Right hindlimb (tissue), 1 donor: ENCODE data around the gene KHSRP.
A peak's percentile ranks its signal among the peaks of the same experiment; 100 is the strongest.

Experiments used
- DNase-seq: peaks from one replicate; pipeline ENCODE4 v3.0.0-alpha.2; 2018

The KHSRP gene

DNA sequence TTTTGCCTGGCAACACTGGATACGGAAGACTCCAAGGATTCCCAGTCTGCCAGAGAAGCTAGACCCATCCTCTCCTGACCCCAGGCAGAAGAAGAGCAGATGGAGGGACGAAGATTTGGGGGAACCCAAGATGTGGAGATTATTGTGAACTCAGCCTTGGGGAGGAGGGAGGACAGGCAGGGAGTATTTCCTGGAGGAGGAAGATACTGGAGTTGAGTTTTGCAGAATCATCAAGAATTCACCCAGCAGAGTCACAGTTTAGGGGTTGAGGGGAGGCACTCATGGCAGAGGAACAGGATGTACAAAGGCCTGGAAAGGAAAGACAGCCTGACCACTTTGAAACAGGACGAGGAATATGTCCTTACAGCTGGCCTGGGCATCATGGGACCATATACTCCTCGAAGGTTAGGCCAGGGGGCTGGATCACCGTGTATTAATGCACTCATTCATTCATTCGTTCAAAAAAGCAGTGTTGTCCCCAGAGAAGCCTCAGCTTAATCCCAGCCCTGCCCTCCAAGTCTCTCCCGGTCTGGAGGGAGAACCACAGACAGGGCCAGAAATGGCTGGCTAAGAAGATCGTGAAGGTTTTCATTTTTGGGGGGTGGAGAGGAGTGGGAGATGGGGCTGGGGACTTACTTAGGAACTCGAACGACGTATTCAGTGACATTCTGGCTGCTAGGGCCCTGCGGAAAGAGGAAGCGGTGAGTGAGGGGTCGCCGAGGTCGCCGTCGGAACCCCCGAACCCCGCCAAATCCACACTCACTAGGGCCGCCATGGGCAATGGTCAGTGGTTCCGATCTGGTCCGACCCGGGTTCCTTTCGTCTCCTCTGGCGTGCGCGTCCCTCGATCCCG lies 32.2 kb downstream of the KHSRP start:
- DNase-seq = no peak

DNA sequence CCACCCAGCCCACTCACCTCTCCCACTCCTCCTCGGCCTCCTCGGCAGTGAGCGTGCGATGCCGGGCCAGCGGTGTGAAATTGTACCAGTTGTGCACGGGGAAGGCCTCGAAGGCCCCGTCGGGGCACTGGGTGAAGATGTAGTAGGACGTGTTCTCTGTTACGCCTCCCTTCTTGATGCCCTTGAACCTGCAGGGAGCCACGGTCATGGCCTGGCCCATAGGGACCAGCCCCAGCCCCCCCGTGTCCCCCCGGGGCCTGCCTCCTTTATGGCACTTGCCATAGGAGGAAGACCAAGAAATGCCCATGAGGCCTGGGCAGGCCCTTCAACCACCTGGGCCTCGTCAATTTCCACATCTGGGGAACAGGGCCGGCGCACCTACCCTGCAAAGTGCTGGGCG lies 37.2 kb downstream of the KHSRP start:
- DNase-seq = no peak

DNA sequence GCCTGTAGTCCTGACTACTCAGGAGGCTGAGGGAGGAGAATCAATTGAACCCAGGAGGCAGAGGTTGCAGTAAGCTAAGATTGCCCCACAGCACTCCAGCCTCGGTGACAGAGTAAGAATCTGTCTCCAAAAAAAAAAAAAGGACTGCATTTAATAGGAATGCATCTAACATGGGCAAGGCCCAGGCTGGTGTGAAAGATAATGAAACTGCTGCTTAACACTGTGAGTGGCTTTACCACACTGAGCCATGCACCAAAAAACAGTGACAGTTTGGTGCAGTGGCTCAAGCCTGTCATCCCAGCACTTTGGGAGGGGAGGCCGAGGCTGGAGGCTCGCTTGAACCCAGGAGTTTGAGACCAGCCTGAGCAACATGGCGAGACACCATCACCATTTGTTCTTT lies 40.2 kb downstream of the KHSRP start:
- DNase-seq = no peak

DNA sequence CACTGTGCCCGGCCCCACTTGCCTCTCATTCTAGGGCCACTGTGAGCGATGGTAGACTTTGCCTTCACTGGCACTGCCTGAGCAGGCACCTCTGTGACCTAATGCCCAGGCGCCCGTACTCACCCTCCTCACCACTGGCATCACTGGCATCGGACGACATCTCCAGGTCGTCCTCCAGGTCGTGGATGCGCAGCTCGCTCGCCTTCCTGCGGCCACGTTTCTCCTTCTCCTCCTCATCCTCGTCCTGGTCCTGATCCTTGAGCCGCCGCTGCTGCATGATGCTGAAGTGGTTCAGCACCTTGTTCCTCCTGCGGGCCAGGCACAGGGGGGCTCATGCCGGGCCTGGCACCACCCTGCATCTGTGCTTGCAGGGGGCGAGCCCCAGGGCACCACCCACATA lies 41.4 kb downstream of the KHSRP start:
- DNase-seq = no peak

DNA sequence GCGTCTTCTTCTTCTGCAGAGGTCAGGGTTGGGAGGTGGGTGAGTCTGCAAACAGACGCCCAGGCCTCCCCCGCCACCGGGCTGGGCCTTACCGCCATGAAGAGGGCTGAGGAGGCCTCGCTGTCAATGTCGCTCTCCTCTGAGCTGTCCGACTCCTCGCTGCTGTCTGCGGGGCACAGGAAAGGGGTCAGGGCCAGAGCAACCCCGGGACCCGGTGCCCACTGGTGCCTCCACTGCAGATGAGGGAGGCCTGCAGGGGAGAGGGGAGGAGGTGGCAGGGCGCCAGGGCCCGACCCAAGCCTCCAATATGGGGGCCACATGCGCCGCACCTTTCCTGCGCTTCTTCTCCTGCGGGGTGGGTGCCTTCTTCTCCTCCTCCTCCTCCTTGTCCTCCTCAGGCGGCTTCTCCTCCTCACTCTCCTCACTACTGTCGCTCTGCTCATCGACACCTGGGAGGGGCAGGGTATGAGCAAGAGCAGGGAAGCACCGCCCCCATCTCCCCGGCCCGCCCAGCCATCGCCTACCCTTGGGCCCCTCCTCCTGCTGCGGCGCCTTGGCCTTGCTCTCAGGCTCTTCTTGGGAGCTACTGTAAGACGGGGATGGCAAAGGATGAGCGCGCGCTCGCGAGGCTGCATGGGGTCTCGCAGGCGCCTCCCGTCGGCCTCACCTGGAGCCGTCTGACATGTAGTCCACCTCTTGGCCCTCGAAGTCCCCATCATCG lies 43.4 kb downstream of the KHSRP start:
- no peak for DNase-seq

DNA sequence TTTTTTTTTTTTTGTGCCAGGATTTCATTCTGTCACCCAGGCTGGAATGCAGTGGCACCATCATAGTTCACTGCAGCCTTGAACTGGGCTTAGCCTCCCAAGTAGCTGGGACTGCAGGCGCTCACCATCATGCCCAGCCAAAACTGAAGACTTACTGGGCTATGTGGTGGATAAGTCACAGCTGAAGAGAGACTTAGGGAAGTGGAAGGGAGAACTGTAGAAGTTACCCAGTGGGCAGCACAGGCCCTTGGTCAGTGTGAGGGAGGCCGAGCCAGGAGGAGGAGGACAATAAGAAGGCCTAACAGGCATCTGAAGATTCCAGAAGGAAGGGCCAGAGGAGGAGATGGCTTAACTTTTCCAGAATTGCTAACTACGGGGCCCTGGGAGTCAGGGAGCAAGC lies 44.9 kb downstream of the KHSRP start:
- DNase-seq = no peak

DNA sequence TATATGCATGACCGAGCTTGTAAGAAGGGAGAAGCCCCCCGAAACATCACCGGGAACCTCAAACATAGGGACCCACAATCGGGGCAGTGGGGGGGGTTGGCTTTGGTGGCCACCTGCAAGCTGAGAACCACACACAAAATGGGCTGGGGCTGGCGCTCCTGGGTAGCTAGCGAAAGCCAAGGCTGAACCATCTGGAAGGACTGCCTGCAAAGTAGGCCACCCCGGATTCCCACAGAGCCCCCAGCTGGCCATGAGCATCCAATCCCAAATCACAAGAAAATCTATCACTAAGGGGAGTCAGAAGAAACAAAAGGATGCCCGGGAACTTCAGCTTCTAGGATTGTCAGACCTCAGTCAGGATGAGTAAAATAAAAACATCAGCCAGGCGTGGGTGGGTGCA lies 46.1 kb downstream of the KHSRP start:
- no peak for DNase-seq

DNA sequence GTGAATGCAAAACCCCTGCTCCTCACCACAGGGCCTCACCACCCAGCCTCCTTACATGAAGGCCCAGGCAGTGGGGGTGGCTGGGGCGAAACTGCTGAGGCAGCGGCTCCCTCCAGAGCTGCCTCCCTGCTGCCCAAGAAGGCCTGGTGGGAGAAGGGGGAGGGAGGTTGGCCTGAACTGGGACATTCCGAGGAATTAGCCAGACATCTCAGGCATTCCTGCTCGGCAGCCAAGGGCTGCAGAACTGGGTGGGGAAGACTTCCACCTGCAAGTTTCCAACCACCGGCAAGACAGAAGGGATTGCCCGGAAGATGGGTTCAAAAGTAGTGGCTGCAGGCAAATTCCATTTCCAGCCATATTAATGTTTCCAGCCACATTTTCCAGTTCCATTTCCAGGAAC lies 46.6 kb downstream of the KHSRP start:
- peak; percentile 74 for DNase-seq

DNA sequence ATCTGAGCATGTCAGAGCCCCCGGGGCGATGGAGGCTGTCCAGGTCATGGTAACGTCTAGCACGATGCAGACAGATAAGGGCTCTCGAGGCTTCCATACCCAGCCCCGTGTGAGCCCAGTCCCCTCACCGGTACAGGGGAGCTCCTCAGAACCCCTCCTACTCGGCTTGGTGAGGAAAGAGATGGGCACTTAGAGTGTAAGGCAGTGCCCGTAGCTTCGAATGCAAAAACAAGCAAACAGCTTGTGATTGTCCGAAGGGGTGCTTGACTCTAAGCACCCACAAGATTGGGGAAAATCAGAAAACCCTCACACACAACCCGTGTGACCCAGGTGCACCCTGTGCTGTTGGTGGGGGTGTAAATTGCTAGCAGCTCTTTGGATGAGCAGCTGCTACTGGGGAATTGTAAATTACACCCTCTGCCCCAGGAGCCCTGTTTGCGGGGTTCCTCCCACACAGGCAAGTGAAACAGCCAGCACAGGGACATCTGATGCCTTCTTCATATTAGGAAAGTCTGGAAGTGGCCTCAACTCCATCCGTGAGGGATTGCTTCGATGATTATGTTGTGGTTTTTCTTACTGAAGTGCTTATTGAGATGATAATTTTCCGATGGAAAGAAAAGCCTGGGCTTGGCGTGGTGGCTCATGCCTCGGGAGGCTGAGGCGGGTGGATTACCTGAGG lies 48.0 kb downstream of the KHSRP start:
- no peak for DNase-seq

DNA sequence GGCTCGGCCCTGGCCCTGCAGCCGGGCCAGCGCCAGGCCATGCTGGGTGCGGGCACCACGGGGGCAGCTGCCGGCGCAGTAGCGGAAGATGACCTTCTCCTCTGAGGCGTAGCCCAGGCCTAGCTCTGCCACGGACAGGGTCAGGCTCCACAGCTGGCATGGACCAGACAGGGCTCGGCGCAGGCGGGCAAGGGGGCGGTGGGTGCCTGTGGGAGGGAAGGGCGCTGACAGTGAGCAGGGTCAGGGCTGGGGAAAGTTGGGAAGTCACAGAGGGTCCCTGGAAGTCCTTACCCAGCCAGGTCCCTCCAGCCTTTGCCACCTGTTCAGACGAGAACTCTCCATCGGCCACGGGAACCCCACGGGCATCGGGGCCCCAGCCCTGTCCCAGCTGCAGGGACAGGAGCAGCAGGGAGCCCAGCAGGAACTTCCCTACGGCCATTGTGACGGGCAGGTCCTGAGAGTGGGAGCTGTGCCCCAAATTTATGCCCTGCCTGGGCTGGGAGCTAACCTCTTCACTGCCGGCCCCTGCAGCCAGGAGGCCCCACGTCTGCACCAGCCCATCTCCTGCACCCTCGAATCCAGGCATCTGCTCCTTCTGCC lies 49.1 kb downstream of the KHSRP start, which contains the start of gene PSPN:
Gene PSPN, minus strand, starts transcription at position 523 of the 600 bp plus-strand sequence. Its CDS starts 84 bp downstream, at position 439.
- no peak for DNase-seq

DNA sequence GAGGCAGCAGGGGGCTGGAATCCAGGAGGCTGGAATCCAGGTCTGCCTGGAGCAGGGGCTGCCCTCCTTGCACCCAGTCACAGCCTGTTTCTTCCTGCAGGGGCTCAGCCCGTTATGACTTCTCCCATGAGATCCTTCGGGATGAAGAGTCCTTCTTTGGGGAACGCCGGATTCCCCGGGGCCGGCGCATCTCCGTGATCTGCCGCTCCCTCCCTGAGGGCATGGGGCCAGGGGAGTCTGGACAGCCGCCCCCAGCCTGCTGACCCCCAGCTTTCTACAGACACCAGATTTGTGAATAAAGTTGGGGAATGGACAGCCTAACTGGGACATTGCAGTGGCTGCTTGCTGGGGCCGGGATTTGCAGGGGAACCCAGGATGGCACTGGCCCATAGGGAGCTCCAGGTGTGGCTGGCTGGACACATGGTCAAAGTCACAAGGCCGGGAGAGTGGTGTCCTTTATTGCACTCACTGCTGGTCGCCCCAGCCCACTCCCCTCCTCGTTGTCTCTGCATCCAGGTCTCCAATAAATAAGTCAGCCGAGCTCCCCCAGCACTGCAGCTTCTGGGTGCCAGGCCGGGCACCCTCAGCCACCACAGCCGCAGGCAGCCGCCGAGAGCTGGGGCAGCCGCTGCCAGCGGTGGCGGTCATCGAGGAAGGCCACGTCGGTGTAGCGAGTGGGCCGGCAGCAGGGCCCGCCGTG lies 49.8 kb downstream of the KHSRP start:
- no peak for DNase-seq

DNA sequence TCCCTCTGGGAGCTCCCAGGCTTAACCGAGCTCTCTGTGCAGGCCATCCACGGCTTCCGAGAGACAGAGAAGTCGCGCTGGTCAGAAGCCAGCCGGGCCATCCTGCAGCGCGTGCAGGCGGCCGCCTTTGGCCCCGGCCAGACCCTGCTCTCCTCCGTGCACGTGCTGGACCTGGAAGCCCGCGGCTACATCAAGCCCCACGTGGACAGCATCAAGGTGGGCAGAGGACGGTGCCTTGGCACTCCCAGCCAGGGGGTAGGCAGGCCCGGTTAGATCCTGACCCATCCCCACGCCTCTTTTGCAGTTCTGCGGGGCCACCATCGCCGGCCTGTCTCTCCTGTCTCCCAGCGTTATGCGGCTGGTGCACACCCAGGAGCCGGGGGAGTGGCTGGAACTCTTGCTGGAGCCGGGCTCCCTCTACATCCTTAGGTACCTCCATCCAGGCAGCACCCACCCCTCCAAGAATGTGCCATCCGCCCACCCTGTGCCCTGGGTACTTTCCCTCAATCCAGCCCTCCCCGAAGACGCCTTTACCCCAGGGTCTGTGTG lies 50.4 kb downstream of the KHSRP start:
- DNase-seq = peak; percentile 47

DNA sequence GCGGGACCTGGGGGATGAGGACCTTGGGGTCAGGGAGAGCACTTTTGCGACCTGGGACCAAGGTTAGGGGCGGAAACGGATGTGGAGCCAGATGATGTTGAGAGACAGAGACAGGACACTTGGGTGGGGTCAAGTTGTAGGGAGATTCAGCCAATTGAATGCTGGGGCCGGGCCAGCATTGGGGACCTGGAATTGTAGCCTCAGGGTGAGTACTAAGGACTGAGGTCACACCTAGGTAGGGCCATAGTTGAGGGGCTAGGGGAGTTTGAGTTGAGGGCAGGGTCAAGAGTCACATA lies 50.9 kb downstream of the KHSRP start:
- DNase-seq = no peak

DNA sequence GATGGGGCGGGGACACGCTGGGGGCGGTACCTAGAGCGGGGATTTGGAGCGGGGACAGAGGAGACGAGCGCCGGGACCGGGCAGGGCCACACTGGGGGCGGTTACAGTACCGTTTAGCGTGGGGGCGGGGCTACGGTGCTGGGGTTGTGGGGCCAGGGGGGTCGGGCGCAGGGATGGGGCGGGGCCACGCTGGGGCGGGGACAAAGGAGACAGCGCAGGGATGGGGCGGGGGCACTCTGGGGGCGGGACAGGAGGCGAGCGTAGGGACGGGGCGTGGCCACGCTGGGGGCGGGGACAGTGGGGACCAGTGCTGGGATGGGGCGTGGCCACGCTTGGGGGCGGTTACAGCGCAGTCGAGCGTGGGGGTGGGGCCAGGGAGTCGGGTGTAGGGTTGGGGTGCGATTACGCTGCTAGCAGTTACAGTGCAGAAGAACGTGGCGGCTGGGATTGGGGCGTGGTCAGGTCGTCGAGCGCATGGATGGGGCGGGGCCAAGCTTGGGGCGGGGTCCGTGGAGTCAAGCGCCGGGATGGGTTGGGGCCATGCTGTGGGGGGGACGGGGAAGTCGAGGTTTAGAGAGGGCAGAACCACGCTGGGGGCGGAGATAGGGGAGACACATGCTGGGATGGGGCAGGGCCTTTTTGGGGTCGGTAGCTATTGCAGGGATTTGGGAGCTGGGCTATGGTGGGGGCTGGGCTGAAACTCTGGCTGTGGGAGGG lies 51.4 kb downstream of the KHSRP start:
- DNase-seq = peak; percentile 100

DNA sequence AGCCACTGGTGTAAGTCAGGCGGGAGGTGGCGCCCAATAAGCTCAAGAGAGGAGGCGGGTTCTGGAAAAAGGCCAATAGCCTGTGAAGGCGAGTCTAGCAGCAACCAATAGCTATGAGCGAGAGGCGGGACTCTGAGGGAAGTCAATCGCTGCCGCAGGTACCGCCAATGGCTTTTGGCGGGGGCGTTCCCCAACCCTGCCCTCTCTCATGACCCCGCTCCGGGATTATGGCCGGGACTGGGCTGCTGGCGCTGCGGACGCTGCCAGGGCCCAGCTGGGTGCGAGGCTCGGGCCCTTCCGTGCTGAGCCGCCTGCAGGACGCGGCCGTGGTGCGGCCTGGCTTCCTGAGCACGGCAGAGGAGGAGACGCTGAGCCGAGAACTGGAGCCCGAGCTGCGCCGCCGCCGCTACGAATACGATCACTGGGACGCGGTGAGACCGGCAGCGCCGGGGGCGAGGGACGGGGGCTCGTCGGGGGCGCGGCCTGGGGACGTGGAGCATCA lies 52.0 kb downstream of the KHSRP start, which contains the start of gene ALKBH7:
Gene ALKBH7, plus strand, starts transcription at position 201 of the 502 bp plus-strand sequence. Its CDS starts 27 bp downstream, at position 228.
- DNase-seq = peak; percentile 99

DNA sequence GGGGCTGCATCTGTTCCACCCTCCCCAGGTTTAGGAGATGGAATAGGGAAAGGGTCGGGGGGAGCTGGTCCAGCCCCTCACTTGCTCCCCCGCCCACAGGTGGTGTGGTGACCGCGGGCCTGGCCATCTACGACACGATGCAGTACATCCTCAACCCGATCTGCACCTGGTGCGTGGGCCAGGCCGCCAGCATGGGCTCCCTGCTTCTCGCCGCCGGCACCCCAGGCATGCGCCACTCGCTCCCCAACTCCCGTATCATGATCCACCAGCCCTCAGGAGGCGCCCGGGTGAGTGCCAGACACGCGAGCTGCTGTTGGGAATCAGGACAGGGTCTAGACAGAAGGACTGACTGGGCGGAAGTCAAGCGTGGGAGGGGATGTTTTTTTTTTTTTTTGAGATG lies 60.3 kb downstream of the KHSRP start:
- DNase-seq = no peak
